ENCODE measurements around the gene IL23R. TPM values are rescaled to one million over a fixed set of nuclear protein-coding genes. Genes with fewer than 3 reads are reported as not detected.

Gene IL23R
- total RNA-seq, 4 donors from 2014 or later, result not detected

- DNase-seq (no peak), ATAC-seq (no peak)
- TF ChIP-seq CTCF (IDR thresholded peaks at IDR 0.05 in 4 of 5, conservative IDR thresholded peaks at IDR 0.05 in 1 of 5), result no peak
- no peak for TF ChIP-seq POLR2A (IDR thresholded peaks at IDR 0.05)
- Histone ChIP-seq H3K27me3 (no peaks in the 10 kb centered on the region), H3K4me1 (no peaks in the 10 kb centered on the region), H3K4me3 (no peak overlapping the region), H3K36me3 (no peaks in the 10 kb centered on the region), H3K27ac (no peak overlapping the region), H3K9me3 (no peaks in the 10 kb centered on the region)
- intact Hi-C loops (cut with DNase I; ENCODE audit: low total_unique reads), result no loop called here
- in situ Hi-C loops (cut with MboI; ENCODE audit: low sequenced_read_pairs in 4 of 4), result no loop called here
Observed at GRCh38 chr1:67150931-67151330, 15.3 kb upstream of the IL23R start.

DNA sequence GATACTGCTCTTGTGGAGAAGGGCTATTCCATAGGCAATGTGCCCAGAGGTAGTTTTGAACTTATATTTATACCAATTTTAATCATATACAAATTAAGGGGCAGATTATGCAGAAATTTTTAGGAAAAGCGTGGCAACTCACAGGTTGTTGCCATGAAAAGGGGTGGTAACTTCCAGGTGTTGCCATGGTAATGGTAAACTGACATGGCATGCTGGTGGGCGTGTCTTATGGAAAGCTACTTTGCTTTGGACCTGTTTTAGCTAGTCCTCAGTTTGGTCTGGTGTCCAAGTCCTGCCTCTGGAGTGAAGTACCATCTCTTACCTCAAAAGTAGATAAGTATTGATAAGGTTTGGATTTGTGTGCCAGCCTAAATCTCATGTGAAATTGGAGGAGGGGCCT, 7.9 kb upstream of the IL23R start:
- ATAC-seq, result no peak
- Histone ChIP-seq H3K27me3 (no peaks in the 10 kb centered on the region), H3K27ac (no peak overlapping the region), H3K36me3 (no peaks in the 10 kb centered on the region), H3K4me3 (no peak overlapping the region), H3K9me3 (no peaks in the 10 kb centered on the region), H3K4me1 (no peaks in the 10 kb centered on the region)
- intact Hi-C loops (cut with DNase I; ENCODE audit: low total_unique reads) (no loop called here), in situ Hi-C loops (cut with MboI; ENCODE audit: low sequenced_read_pairs in 4 of 4) (no loop called here)
- TF ChIP-seq POLR2A (IDR thresholded peaks at IDR 0.05) (no peak), CTCF (IDR thresholded peaks at IDR 0.05 in 4 of 5, conservative IDR thresholded peaks at IDR 0.05 in 1 of 5) (no peak)
- no peak for DNase-seq

- no peak for ATAC-seq
- no peaks in the 10 kb centered on the region for H3K36me3 ChIP-seq
- H3K9me3 ChIP-seq, result no peaks in the 10 kb centered on the region
- no peak for TF ChIP-seq CTCF (IDR thresholded peaks at IDR 0.05 in 4 of 5, conservative IDR thresholded peaks at IDR 0.05 in 1 of 5)
- TF ChIP-seq POLR2A (IDR thresholded peaks at IDR 0.05), result no peak
- H3K4me1 ChIP-seq, result no peaks in the 10 kb centered on the region
- no peak overlapping the region for H3K27ac ChIP-seq
- in situ Hi-C loops (cut with MboI; ENCODE audit: low sequenced_read_pairs in 4 of 4), result no loop called here
- DNase-seq, result no peak
- intact Hi-C loops (cut with DNase I; ENCODE audit: low total_unique reads), result no loop called here
- H3K4me3 ChIP-seq, result no peak overlapping the region
- no peaks in the 10 kb centered on the region for H3K27me3 ChIP-seq
Observed at GRCh38 chr1:67159233-67159632, 7.0 kb upstream of the IL23R start.

- in situ Hi-C loops (cut with MboI; ENCODE audit: low sequenced_read_pairs in 4 of 4), result no loop called here
- no peak for ATAC-seq
Observed at GRCh38 chr1:67162954-67163353, 3.3 kb upstream of the IL23R start.

More at GRCh38 chr1:67162954-67163353, 3.3 kb upstream of the IL23R start:
- Histone ChIP-seq H3K4me1 (no peaks in the 10 kb centered on the region), H3K27ac (no peak overlapping the region), H3K36me3 (no peaks in the 10 kb centered on the region), H3K4me3 (no peak overlapping the region), H3K9me3 (no peaks in the 10 kb centered on the region), H3K27me3 (no peaks in the 10 kb centered on the region)
- TF ChIP-seq CTCF (IDR thresholded peaks at IDR 0.05 in 4 of 5, conservative IDR thresholded peaks at IDR 0.05 in 1 of 5) (no peak), POLR2A (IDR thresholded peaks at IDR 0.05) (no peak)
- intact Hi-C loops (cut with DNase I; ENCODE audit: low total_unique reads), result no loop called here
- no peak for DNase-seq

All from gastrocnemius medialis (tissue), 4 donors.